ENCODE data around the gene ASH1L.

- no peak for TF ChIP-seq CTCF (IDR thresholded peaks at IDR 0.05)
- no peak for TF ChIP-seq POLR2A (IDR thresholded peaks at IDR 0.05)
- TF ChIP-seq POLR2AphosphoS5 (IDR thresholded peaks at IDR 0.05): no peak
- TF ChIP-seq EP300 (IDR thresholded peaks at IDR 0.05): no peak
Measured at GRCh38 chr1:155454096-155454495, 108.5 kb downstream of the ASH1L start.
